ENCODE measurements around the gene MAPKAP1. TPM values are rescaled to one million over a fixed set of nuclear protein-coding genes. Genes with fewer than 3 reads are reported as not detected.
A peak's percentile ranks its signal among the peaks of the same experiment; 100 is the strongest.

MAPKAP1 gene
- total RNA-seq, 1 donor from 2014 or later: 56.6 TPM

DNA sequence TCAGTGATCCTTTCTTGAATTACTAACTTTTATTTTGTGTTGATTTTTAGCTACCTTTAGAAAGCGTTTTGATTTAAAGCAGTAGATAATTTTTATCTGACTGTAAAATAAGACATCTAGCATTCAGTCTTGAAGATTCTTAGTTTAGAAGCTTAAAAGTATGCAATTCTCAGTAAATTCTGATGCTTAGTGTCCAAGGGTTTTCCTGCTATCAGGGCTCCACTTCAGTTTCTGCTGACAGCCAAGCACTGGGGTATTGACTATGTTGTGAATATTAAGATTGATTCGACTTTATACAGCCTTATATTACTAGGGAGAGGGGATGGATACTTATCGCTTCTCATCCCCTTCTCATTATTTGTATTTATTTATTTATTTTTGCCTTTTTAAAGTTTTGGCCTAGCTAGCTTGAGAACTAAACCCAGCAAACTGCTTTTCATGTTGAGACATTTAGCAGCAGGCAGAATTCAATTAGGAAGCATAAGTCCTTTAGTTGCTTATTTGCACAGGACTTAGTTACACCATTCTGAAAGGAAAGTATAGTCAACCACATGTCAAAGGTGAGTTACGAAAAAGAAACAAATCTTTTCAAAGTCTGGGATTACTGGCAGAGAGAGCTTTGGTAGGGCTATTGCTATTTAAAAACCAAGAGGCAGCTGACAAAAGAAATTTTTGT, 43.1 kb upstream of the MAPKAP1 start:
- peak overlapping the region; percentile 79 for H3K4me2 ChIP-seq
- no peak overlapping the region for H3K9ac ChIP-seq
- peak; percentile 64 for TF ChIP-seq EZH2phosphoT487 (IDR thresholded peaks at IDR 0.05)
- no peak for TF ChIP-seq EZH2 (IDR thresholded peaks at IDR 0.05)
- TF ChIP-seq, protein P1, sequence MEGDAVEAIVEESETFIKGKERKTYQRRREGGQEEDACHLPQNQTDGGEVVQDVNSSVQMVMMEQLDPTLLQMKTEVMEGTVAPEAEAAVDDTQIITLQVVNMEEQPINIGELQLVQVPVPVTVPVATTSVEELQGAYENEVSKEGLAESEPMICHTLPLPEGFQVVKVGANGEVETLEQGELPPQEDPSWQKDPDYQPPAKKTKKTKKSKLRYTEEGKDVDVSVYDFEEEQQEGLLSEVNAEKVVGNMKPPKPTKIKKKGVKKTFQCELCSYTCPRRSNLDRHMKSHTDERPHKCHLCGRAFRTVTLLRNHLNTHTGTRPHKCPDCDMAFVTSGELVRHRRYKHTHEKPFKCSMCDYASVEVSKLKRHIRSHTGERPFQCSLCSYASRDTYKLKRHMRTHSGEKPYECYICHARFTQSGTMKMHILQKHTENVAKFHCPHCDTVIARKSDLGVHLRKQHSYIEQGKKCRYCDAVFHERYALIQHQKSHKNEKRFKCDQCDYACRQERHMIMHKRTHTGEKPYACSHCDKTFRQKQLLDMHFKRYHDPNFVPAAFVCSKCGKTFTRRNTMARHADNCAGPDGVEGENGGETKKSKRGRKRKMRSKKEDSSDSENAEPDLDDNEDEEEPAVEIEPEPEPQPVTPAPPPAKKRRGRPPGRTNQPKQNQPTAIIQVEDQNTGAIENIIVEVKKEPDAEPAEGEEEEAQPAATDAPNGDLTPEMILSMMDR (IDR thresholded peaks at IDR 0.05): no peak
- H3K36me3 Mint-ChIP-seq: peaks cover 5% of the 10 kb centered on the region
- H3K9me3 ChIP-seq (ENCODE audit: low read depth): no peaks in the 10 kb centered on the region
- peaks cover 67% of the 10 kb centered on the region for H4K20me1 ChIP-seq (ENCODE audit: low read depth)
- H3K4me1 Mint-ChIP-seq: peaks cover 64% of the 10 kb centered on the region
- H3K4me3 ChIP-seq: peak overlapping the region; percentile 92
- DNase-seq (ENCODE audit: low spot score): no peak
- H3K36me3 ChIP-seq: no peaks in the 10 kb centered on the region
- peaks cover 77% of the 10 kb centered on the region for H3F3A ChIP-seq (ENCODE audit: low read depth)
- peaks cover 3% of the 10 kb centered on the region for H3K27me3 Mint-ChIP-seq (ENCODE audit: insufficient read depth, low read depth)
- no peaks in the 10 kb centered on the region for H3K9me3 Mint-ChIP-seq
- H3K27ac Mint-ChIP-seq: no peak overlapping the region
- H3K27me3 ChIP-seq: no peaks in the 10 kb centered on the region
- H3K79me2 ChIP-seq (ENCODE audit: low read depth): peaks cover 74% of the 10 kb centered on the region
- H2AFZ ChIP-seq (replicated peaks): no peak overlapping the region
- H3K27ac ChIP-seq: peak overlapping the region; percentile 67
- H3K4me3 Mint-ChIP-seq: peak overlapping the region; percentile 98
- peaks cover 62% of the 10 kb centered on the region for H3K4me1 ChIP-seq

DNA sequence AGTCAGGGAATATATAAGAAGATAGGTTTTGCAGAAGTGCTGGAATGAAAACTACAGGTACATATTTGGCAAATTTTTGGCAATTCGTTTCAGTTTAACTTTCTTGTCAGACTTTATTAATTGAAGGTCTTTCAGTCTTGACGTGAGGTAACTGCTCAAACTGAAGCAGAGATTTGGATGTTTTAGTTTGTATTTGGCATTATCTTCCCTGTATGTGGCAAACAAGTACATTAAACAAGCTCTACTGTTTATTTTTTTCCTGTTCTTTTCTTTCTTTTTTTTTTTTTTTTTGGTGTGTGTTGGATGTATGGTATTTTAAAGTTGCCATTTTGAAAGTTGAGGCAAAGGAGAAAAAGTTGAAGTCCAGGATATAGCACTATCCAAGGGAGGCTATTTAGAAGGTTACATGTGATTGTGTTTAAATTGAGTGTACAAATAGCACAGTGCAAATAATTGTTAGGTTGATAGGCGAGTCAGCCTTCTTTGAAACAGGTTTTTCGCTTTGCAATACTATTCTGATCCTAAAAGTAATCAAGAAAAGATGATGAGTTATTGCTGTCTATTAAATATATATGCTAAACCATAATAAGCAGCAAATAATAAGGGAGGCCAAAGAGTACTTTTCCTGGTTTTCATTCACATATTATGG, 42.4 kb upstream of the MAPKAP1 start:
- Histone ChIP-seq H3K4me2 (peak overlapping the region; percentile 79), H3K27me3 (peaks cover 6% of the 10 kb centered on the region), H2AFZ (replicated peaks) (no peak overlapping the region), H3F3A (ENCODE audit: low read depth) (peaks cover 77% of the 10 kb centered on the region), H4K20me1 (ENCODE audit: low read depth) (peaks cover 60% of the 10 kb centered on the region), H3K79me2 (ENCODE audit: low read depth) (peaks cover 67% of the 10 kb centered on the region), H3K9ac (no peak overlapping the region), H3K4me3 (peak overlapping the region; percentile 92), H3K4me1 (peaks cover 55% of the 10 kb centered on the region), H3K27ac (peak overlapping the region; percentile 35), H3K9me3 (ENCODE audit: low read depth) (no peaks in the 10 kb centered on the region), H3K36me3 (no peaks in the 10 kb centered on the region)
- Mint-ChIP-seq H3K27ac (no peak overlapping the region), H3K27me3 (ENCODE audit: insufficient read depth, low read depth) (peaks cover 3% of the 10 kb centered on the region), H3K4me3 (peak overlapping the region; percentile 98), H3K4me1 (peaks cover 67% of the 10 kb centered on the region), H3K9me3 (no peaks in the 10 kb centered on the region), H3K36me3 (peaks cover 5% of the 10 kb centered on the region)
- no peak for DNase-seq (ENCODE audit: low spot score)
- TF ChIP-seq, protein P1 (IDR thresholded peaks at IDR 0.05): no peak

DNA sequence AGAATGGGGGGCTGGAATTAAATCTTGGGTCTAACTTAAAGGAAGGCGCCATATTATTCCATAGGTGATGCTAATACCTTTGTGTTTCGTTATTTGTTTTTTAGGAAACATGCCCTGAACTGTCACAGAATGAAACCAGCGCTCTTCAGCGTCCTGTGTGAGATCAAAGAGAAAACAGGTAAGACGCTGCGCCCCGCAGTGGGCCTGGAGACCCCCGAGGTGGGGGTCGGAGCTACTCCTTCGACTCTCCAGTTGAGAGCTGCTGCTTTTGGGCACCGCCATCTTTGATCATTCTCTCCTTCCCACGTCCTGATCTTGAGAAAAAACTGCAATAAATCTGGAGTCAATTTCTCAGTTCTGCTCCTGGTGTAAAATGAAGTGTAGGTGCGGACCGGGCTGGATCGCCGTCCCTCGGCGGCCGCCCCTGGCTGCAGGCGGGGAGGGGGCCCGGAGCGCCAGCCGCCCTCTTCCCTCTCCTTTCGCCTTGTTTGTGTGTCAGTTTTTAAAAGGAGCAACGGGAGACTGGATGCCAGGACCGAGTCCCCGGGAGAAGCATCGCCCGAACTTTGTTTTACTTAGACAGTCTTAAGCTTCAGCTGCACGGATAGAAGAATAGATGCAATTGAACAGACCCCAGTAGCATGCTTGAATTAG, 41.6 kb upstream of the MAPKAP1 start:
- Mint-ChIP-seq H3K9me3 (no peaks in the 10 kb centered on the region), H3K27ac (peak overlapping the region; percentile 86), H3K36me3 (peaks cover 5% of the 10 kb centered on the region), H3K27me3 (ENCODE audit: insufficient read depth, low read depth) (peaks cover 3% of the 10 kb centered on the region), H3K4me1 (peaks cover 59% of the 10 kb centered on the region), H3K4me3 (peak overlapping the region; percentile 98)
- H3F3A ChIP-seq (ENCODE audit: low read depth): peaks cover 72% of the 10 kb centered on the region
- H2AFZ ChIP-seq (replicated peaks): no peak overlapping the region
- peak overlapping the region; percentile 92 for H3K4me3 ChIP-seq
- peak overlapping the region; percentile 18 for H3K27ac ChIP-seq
- no peaks in the 10 kb centered on the region for H3K9me3 ChIP-seq (ENCODE audit: low read depth)
- peaks cover 7% of the 10 kb centered on the region for H3K27me3 ChIP-seq
- no peaks in the 10 kb centered on the region for H3K36me3 ChIP-seq
- H4K20me1 ChIP-seq (ENCODE audit: low read depth): peaks cover 52% of the 10 kb centered on the region
- H3K9ac ChIP-seq: no peak overlapping the region
- H3K79me2 ChIP-seq (ENCODE audit: low read depth): peaks cover 58% of the 10 kb centered on the region
- DNase-seq (ENCODE audit: low spot score): peak; percentile 83
- peaks cover 46% of the 10 kb centered on the region for H3K4me1 ChIP-seq
- H3K4me2 ChIP-seq: peak overlapping the region; percentile 79
- TF ChIP-seq EZH2phosphoT487 (IDR thresholded peaks at IDR 0.05) (no peak), EZH2 (IDR thresholded peaks at IDR 0.05) (no peak)
- TF ChIP-seq, protein P1 (IDR thresholded peaks at IDR 0.05): no peak
